DMS 273 treated with DMSO at 0.1 percent for 48 hours (cell line): ENCODE measurements around the gene UMAD1.
"Not testable (repeated sequence)": the region's sequence is repeated elsewhere in the genome, so short reads cannot be mapped to it uniquely, and the experiment has no call there.

Source experiments
- DNase-seq: peaks from one replicate; lab custom pipeline; 2025; lab: John Stamatoyannopoulos, UW

Gene UMAD1

GRCh38 chr7:7652798-7653540 is 12.4 kb downstream of the UMAD1 start:
- DNase-seq = no peak

GRCh38 chr7:7653593-7654187 is 13.1 kb downstream of the UMAD1 start:
- DNase-seq = no peak

- no peak for DNase-seq
These were observed 14.6 kb downstream of the UMAD1 start for GRCh38 chr7:7654964-7655715.

GRCh38 chr7:7656459-7656858 is 15.9 kb downstream of the UMAD1 start:
- DNase-seq = not testable (repeated sequence)

GRCh38 chr7:7662527-7662926 is 22.0 kb downstream of the UMAD1 start:
- no peak for DNase-seq

GRCh38 chr7:7664291-7664690 is 23.7 kb downstream of the UMAD1 start:
- DNase-seq = no peak

GRCh38 chr7:7665031-7665430 is 24.5 kb downstream of the UMAD1 start:
- no peak for DNase-seq

GRCh38 chr7:7667187-7667586 is 26.6 kb downstream of the UMAD1 start:
- no peak for DNase-seq

GRCh38 chr7:7668706-7669105 is 28.2 kb downstream of the UMAD1 start:
- DNase-seq = no peak

GRCh38 chr7:7670490-7670889 is 29.9 kb downstream of the UMAD1 start:
- DNase-seq = no peak

GRCh38 chr7:7671361-7671760 is 30.8 kb downstream of the UMAD1 start:
- no peak for DNase-seq

- DNase-seq = no peak
These were observed 32.1 kb downstream of the UMAD1 start for GRCh38 chr7:7672545-7673239.

- DNase-seq = no peak
These were observed 32.6 kb downstream of the UMAD1 start for GRCh38 chr7:7673240-7673550.

- DNase-seq = peak; percentile 94
These were observed 35.1 kb downstream of the UMAD1 start for GRCh38 chr7:7675686-7676085.

- DNase-seq = not testable (repeated sequence)
These were observed 39.1 kb downstream of the UMAD1 start for GRCh38 chr7:7679640-7680039.

GRCh38 chr7:7681191-7681935 is 40.8 kb downstream of the UMAD1 start:
- DNase-seq = peak; percentile 90

- peak; percentile 33 for DNase-seq
These were observed 41.4 kb downstream of the UMAD1 start for GRCh38 chr7:7681936-7682329.

- DNase-seq = no peak
These were observed 42.3 kb downstream of the UMAD1 start for GRCh38 chr7:7682861-7683260.

- DNase-seq = no peak
These were observed 46.4 kb downstream of the UMAD1 start for GRCh38 chr7:7686811-7687508.

GRCh38 chr7:7687800-7688199 is 47.2 kb downstream of the UMAD1 start:
- no peak for DNase-seq

GRCh38 chr7:7688310-7688709 is 47.8 kb downstream of the UMAD1 start:
- no peak for DNase-seq
